Peyer's patch (tissue), 4 donors: ENCODE results near the gene CFAP61.

Experiments used
- CTCF ChIP-seq, 6 experiments: fragments of 450-650 bp in 4 of 6; fragments of 200-600 bp in 2 of 6; sonication (generic) in 1 of 6; IDR thresholded peaks; one replicate each; pipeline ENCODE4 v1.5.1; 2017 to 2019; ENCODE audit warnings: antibody characterized with exemption in 6 of 6, mild to moderate bottlenecking in 3 of 6, moderate library complexity in 1 of 6
- POLR2A ChIP-seq, 2 donors: fragments of 450-650 bp; IDR thresholded peaks; one replicate each; pipeline ENCODE4 v1.5.1; 2017; ENCODE audit warnings: antibody characterized with exemption in 2 of 2, mild to moderate bottlenecking in 2 of 2, moderate library complexity in 2 of 2

DNA sequence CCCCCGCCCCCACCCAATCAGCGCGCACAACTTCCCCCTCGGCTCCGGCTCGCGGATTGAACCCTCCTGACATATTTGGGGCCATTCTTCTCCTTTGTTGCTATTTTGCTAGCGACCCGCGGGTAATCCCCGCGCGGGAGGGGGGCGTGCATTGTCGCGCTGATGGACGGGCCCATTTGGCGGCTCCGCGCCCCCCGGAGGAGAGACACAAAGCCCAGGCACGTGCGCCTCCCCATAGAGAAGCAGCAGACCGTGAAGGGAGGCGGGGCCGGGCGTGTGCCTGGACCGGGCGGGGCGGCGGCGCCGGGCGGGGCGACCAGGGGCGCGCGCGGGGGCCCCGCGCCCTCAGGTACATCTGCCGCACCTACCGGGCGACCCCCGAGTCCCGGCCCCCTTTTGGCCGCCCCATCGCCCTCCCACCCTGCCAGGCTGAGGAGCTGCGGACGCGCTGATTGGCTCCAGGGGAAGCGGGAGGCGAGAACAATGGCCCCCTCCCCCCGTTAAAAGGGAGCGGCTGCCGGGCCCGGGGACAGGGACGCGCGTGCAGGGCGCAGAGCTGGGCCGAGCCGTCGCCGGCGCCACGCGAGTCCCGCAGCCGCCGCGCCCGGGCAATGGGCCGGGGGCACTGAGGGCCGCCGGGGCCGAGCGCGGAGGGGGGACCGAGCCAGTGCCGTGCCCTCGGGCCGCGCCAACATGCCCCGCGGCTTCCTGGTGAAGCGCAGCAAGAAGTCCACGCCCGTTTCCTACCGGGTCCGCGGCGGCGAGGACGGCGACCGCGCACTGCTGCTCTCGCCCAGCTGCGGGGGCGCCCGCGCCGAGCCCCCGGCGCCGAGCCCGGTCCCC is 315.5 kb downstream of the CFAP61 start, which contains the start of gene INSM1:
- TF ChIP-seq POLR2A (IDR thresholded peaks at IDR 0.05) (no peak), CTCF (IDR thresholded peaks at IDR 0.05) (no peak)
